Cardiac muscle cell (in vitro differentiated cells and primary cell): ENCODE measurements around the gene DOCK4. TPM values are rescaled to one million over a fixed set of nuclear protein-coding genes. Genes with fewer than 3 reads are reported as not detected.

Experiments used
- DNase-seq, 2 donors: peaks; one replicate each; pipeline versions ENCODE4 v3.0.0 to v3.0.0-alpha.2; 2010 to 2017; ENCODE audit warnings: low read depth in 1 of 2, low spot score in 1 of 2
- H3K27ac ChIP-seq: fragments of 200-600 bp; sonication (generic); 2 replicates; pipeline ENCODE4 v1.5.1; 2016
- H3K27me3 ChIP-seq: fragments of 200-600 bp; sonication (generic); 2 replicates; pipeline ENCODE4 v1.6.0; 2016; ENCODE audit warnings: control low read depth
- H3K36me3 ChIP-seq: fragments of 200-600 bp; sonication (generic); 2 replicates; pipeline ENCODE4 v1.5.1; 2016; ENCODE audit warnings: control low read depth
- H3K4me1 ChIP-seq: fragments of 200-600 bp; sonication (generic); 2 replicates; pipeline ENCODE4 v1.8.1; 2017; ENCODE audit warnings: low read depth, mild to moderate bottlenecking, mixed run types
- H3K4me3 ChIP-seq: fragments of 200-600 bp; sonication (generic); 2 replicates; pipeline ENCODE4 v1.5.1; 2016; ENCODE audit warnings: mild to moderate bottlenecking
- H3K9me3 ChIP-seq: fragments of 200-600 bp; sonication (generic); 2 replicates; pipeline ENCODE4 v1.5.1; 2017; ENCODE audit warnings: low read depth, mild to moderate bottlenecking, control low read depth
- polyA plus RNA-seq: library from polyadenylated mRNA; unstranded; fragments of >200 nt; fragmentation: Nextera tagmentation; extraction: Ambion mirVana; gene quantifications from 2 replicates; pipeline ENCODE4 v1.2.1, GENCODE V29; 2016
- total RNA-seq: library from RNA; depleted of rRNA; stranded (reverse); fragments of >200 nt; gene quantifications from 2 replicates; pipeline ENCODE4 v1.2.3, GENCODE V29; 2016
- TF ChIP-seq, protein P1 (sequence below): IDR thresholded peaks from 2 replicates; pipeline ENCODE4 v1.5.1; 2012; ENCODE audit warnings: low read depth, mild to moderate bottlenecking, low read length

The DOCK4 gene
- total and polyA plus RNA-seq, 2 experiments from 2014 or later = 5.3 to 11.4 TPM

DNA sequence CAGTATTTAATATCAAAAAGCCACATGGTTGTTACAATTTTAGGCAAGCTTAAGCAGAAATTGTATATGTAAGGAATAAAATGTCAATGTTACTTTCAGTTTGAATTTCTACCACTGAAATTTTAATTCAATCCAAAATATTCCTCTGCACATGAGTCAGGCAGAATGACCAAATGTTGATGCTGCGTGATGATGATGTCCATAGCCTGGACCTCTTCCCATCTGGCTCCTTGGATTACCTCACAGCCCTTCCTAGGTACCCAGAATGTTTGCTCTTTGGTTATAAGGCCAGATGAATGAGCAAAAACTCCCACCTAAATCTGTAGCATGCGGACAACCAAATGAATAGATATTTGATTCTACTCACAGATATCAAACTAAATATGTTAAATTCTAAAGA lies 385.6 kb downstream of the DOCK4 start:
- H3K36me3 ChIP-seq = no peaks in the 10 kb centered on the region
- no peak overlapping the region for H3K4me3 ChIP-seq
- H3K4me1 ChIP-seq = peaks cover 3% of the 10 kb centered on the region
- DNase-seq = no peak
- no peaks in the 10 kb centered on the region for H3K9me3 ChIP-seq
- TF ChIP-seq, protein P1, sequence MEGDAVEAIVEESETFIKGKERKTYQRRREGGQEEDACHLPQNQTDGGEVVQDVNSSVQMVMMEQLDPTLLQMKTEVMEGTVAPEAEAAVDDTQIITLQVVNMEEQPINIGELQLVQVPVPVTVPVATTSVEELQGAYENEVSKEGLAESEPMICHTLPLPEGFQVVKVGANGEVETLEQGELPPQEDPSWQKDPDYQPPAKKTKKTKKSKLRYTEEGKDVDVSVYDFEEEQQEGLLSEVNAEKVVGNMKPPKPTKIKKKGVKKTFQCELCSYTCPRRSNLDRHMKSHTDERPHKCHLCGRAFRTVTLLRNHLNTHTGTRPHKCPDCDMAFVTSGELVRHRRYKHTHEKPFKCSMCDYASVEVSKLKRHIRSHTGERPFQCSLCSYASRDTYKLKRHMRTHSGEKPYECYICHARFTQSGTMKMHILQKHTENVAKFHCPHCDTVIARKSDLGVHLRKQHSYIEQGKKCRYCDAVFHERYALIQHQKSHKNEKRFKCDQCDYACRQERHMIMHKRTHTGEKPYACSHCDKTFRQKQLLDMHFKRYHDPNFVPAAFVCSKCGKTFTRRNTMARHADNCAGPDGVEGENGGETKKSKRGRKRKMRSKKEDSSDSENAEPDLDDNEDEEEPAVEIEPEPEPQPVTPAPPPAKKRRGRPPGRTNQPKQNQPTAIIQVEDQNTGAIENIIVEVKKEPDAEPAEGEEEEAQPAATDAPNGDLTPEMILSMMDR = no peak
- H3K27ac ChIP-seq = no peak overlapping the region
- H3K27me3 ChIP-seq = no peaks in the 10 kb centered on the region

DNA sequence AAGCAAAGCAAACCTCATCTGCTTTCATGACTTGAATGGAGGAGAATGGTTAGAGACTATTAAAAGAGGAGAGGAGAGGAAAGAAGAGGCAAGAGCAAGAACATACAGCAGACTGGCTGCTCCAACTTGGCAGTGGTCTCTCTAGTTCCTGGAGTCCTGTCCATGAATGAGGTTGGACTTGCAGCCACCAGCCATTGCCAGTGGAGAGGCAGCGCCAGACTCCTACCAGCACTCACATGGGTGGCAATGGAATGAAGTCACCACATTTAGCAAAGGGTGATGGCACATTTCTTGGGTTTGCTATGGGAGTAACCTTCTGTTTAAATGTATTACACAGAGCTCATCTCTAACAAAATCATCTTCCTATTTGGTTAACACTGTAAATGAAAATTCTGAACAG lies 386.1 kb downstream of the DOCK4 start:
- Histone ChIP-seq H3K9me3 (no peaks in the 10 kb centered on the region), H3K4me1 (peaks cover 3% of the 10 kb centered on the region), H3K36me3 (no peaks in the 10 kb centered on the region), H3K27me3 (no peaks in the 10 kb centered on the region), H3K4me3 (no peak overlapping the region), H3K27ac (no peak overlapping the region)
- TF ChIP-seq, protein P1 = no peak
- no peak for DNase-seq

DNA sequence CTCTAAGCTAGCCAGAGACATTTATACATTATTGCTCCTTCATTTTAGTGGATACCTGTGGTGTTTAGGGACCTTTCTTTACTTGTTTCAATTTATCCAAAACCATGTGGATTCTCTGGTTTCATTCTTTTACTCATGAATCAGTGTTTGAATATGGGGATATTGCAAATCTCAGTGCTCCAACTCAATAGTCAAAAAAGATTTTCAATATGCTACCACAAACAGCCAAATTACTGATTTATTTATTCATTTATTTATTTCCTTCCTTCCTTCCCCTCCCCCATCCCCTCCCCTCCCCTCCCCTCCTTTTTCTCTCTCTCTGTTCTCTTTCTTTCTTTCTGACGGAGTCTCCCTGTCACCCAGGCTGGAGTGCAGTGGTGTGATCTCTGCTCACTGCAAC lies 390.8 kb downstream of the DOCK4 start:
- Histone ChIP-seq H3K36me3 (no peaks in the 10 kb centered on the region), H3K27me3 (no peaks in the 10 kb centered on the region), H3K9me3 (no peaks in the 10 kb centered on the region), H3K4me3 (no peak overlapping the region), H3K27ac (no peak overlapping the region), H3K4me1 (no peaks in the 10 kb centered on the region)
- no peak for DNase-seq
- TF ChIP-seq, protein P1 = no peak

DNA sequence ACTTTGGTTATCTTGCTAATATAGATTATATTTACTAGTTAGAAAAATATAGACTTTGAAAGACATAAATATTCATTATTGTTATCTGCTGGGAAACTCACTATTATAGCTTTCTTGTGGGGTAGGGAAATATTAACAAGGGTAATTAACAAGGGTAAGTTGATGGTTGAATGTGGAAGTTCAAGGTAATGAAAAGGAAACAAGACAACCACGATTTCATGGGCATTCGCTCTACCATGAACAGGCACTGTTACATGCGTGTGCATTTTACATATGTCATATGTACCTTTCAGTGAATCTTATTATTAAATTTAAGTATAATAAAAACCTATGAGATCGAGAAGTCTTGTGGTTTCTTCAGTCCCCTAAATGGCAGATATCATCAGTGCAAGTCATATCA lies 392.9 kb downstream of the DOCK4 start:
- Histone ChIP-seq H3K27ac (no peak overlapping the region), H3K4me3 (no peak overlapping the region), H3K9me3 (no peaks in the 10 kb centered on the region), H3K36me3 (no peaks in the 10 kb centered on the region), H3K27me3 (no peaks in the 10 kb centered on the region), H3K4me1 (no peaks in the 10 kb centered on the region)
- DNase-seq = no peak
- TF ChIP-seq, protein P1 = no peak

DNA sequence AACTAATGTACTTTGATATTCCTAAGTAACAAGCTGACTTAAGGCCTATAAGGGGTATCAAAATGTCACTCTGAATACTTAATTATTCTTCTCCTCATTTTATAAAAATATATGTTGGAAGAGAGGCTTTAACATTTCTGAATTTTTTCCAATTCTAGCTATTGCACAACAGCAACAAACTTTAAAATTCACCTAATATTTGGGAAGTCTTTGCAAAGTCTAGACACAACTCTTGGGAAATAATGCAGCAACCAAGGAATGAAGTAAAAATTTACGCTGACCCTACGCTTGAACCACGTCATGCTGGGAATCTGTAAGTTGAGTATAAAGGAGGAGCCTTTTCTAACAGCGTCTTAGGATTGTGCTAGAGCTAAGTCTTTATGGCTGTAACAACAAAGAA lies 400.0 kb downstream of the DOCK4 start:
- peaks cover 11% of the 10 kb centered on the region for H3K4me1 ChIP-seq
- H3K27ac ChIP-seq = no peak overlapping the region
- no peak for DNase-seq
- TF ChIP-seq, protein P1 = no peak
- no peaks in the 10 kb centered on the region for H3K9me3 ChIP-seq
- no peak overlapping the region for H3K4me3 ChIP-seq
- no peaks in the 10 kb centered on the region for H3K27me3 ChIP-seq
- H3K36me3 ChIP-seq = no peaks in the 10 kb centered on the region

DNA sequence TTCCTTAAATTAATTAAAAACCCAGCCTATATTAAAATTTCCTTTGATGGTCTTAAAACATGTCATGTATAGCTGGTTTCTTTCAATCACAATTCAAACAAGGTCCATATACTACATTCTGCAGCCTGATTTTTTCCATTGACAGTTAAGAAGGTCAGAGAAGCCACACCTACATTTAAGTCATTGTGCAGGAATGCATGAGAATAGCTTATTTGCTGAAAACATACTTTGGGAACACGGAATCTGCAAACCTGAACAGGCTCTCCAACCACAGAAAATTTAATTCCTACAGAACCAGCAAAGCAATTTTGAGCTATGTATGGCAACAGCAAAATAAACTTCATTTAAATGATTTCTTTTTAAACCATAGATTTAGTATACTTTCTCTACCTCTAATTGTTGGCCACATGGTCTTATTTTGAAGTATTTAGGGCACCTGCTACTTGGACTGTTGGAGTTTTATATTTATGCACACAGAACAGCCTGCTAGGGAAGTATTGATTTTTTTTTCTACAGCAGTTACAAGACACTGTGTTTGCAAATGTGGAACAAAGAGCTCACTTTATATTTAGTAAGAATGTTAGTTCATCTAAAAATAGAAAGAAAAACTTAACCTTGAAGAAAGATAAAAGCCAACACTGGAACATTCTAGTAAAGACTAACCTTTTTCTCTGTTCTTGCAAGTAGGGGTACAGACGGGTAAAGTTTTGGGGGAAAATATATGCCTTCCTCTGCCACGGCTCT lies 403.0 kb downstream of the DOCK4 start:
- H3K4me3 ChIP-seq = no peak overlapping the region
- no peaks in the 10 kb centered on the region for H3K9me3 ChIP-seq
- H3K4me1 ChIP-seq = peaks cover 11% of the 10 kb centered on the region
- TF ChIP-seq, protein P1 = no peak
- H3K27me3 ChIP-seq = no peaks in the 10 kb centered on the region
- H3K27ac ChIP-seq = no peak overlapping the region
- DNase-seq = no peak
- H3K36me3 ChIP-seq = no peaks in the 10 kb centered on the region
